H54 (cell line): ENCODE results near the gene UQCRQ.
A peak's percentile ranks its signal among the peaks of the same experiment; 100 is the strongest.

Source experiments
- DNase-seq: peaks from one replicate; pipeline ENCODE4 v3.0.0; 2011; ENCODE audit warnings: low spot score, mixed read lengths; ENCODE audit not compliant: insufficient read length
- FAIRE-seq: peaks from 3 replicates; lab custom pipeline; 2011; peaks lifted over from hg19 to GRCh38; lab: Jason Lieb, UNC
- POLR2A ChIP-seq: IDR thresholded peaks from 2 replicates; pipeline ENCODE4 v1.6.1; 2011; ENCODE audit warnings: low read depth, mild to moderate bottlenecking, low read length

Gene UQCRQ

DNA sequence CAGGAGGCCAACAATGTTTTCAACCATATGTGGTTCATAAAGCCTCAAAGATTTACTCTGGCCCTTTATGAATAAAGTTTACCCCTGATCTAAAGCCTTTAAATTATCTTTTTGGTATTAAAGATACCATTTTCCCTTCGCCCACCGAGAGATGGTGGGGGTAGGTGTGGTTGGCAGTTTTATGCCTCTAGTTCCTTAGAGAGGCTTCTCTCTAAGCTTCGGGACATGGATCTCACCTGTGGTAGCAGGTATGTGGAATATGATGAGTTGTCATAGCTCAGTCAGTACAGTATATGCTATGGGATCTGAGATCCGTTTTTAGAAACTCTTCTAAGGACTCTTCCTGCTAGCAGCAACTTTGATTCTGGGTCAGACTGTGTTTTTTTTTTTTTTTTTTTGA, 2.3 kb downstream of the UQCRQ start:
- FAIRE-seq (no peak), DNase-seq (no peak)
- TF ChIP-seq POLR2A, result no peak

DNA sequence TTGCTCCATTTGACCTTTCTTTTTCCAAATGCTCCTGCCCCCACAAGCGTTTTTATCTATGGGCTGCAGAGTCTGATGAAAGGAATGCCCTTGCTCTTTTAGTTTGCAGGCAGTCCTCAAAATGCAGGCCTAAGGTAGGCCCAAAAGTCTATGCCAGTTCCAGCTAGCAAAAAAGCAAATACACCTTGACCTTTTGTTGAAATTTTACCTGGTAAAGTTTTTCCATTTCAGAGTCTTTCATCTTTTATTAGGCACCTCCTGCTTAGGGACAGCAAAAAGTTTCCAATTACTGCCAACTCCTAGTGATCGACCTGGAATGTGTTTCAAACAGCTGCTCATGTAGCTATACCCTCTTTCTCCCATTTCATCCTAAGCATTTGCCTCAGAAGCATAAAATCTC, 4.4 kb downstream of the UQCRQ start:
- no peak for TF ChIP-seq POLR2A
- FAIRE-seq (no peak), DNase-seq (no peak)

DNA sequence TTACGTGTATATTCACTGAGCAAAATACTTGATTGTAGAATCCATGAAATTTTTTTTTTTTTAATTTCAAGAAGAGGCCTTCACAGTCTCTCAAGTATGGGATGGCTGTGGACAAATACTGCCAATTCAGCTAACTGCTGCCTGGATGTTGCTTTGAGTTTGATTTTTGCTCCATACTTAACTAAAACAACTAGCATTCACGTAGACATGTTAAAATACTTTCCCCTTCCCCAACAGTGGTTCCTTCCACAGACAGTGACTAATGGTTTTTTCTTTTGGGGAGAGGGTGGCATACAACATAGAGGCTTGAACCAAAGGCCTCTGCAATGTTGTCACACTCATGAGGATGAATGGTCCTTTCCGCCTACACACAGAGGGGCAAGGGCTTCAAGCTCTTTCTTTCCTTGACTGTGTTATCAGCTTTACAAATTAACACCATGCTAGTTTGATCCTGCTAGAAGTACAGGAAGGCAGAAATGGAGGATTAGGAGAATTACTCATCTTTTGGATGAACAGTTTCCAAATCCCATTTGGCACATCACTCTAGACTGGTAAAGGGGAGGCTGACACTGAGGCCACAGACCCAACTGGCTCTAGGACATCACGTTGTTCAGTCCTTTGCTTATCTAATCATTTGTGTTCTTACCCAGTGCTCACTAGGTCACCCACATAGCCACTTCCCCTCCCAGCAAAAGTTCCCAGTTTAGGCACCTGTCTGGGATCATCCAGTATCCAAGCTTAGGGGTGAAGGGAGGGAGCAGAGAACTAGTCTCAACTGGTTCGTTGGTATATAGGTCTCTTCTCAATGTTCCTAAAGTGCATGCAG, 5.2 kb downstream of the UQCRQ start:
- DNase-seq (no peak), FAIRE-seq (no peak)
- no peak for TF ChIP-seq POLR2A

DNA sequence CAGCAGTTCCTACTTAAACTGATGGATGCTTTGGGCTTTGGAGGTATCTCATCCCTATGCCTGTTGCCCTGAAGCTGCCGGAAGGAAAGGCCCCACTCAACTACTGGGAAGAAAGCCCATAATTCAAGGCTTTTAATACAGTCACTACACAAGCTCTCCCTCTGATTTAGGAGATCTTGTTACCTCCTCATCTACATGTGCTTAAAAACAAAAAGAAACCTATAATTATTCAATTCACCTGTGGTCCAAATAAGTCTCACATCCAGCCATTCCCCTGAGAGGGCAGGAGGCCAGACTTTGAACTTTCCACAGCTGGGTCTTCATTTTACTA, 6.3 kb downstream of the UQCRQ start:
- DNase-seq (no peak), FAIRE-seq (no peak)
- no peak for TF ChIP-seq POLR2A

DNA sequence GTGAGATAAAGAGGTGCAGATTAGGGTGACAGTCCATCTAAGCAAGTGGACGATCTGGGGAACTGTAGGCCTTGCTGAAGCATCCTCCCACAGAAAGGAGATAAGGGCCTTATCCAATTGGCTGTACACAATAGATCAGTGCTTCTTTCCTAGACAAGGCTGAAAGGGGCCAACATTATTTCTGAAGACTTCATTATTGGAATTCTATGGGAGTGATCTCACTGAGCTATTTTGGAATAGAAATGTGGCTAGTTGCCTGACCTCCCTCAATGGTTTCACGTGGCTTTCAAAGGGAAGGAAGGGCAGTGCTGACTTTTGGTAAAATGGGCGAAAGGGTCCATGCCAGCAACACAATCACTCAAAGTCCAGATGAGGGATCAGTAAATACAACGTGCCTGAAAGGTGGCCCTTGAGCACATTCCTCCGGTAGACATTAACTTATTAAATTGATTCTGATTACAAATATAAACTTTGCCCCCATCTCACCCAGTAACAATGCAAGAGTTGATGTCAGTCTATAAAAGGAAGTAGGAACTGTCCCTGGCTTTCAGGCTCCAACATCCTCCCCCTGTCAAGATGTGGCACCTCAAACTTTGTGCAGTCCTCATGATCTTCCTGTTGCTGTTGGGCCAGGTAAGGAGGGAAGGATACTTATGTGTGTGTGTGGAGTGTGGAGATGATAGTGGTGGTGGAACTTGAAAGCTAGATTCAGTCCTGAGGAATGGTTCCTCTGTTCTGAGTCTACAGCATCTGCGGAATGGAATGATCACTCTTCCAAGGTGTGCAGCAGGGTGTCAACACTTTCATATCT, 6.9 kb downstream of the UQCRQ start, which contains the start of gene LEAP2:
Gene LEAP2 (plus strand): TSS at position 550 of the 811 bp plus-strand sequence. CDS start 27 bp downstream, at position 577.
- TF ChIP-seq POLR2A, result no peak
- FAIRE-seq (no peak), DNase-seq (no peak)

DNA sequence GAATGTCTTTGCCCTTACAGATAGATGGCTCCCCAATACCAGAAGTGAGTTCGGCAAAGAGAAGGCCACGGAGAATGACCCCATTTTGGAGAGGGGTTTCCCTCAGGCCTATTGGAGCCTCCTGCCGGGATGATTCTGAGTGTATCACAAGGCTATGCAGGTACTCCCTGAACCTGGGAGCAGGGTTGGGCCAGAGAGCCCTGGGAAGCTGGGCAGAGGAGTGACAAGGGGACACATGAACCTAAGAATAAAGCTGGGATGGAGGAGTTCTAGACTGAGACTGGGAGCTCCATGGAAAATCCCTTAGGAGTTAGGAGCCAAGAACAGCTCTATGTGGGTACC, 7.5 kb downstream of the UQCRQ start:
- FAIRE-seq (no peak), DNase-seq (no peak)
- TF ChIP-seq POLR2A, result no peak

DNA sequence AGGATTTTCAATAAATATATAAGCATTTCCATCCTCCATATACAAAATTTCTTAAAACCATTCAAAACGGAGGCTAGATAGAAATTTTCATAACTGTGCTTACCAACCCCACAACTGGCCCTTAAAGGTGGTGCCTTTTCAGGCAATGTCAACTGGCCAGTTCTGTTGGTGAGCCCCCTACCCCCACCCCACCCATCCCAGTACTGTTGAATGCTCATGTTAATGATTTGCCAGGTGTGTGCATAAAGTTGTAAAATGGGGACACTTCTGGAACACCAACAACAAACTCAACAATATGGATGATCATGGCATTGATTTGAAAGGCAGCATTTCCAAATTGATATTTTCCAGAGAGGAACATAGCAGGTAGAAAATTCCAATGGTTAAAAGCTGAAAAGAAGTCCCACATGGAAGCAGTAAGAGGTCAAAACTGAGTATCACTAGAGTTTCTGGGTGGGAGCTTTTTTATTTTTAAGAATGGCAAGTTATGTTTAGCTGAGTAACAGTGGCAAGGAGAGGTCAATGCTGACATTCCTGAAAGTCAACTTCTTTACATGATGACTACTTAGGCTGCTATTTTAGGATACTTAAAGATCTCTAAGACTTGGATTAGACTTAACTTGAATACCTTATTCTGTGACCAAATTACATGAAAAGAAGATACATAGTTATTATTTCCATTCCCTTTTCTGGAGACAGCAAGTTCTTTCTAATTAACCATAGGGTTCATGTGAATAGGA, 9.7 kb downstream of the UQCRQ start:
- FAIRE-seq (no peak), DNase-seq (no peak)
- TF ChIP-seq POLR2A, result no peak

DNA sequence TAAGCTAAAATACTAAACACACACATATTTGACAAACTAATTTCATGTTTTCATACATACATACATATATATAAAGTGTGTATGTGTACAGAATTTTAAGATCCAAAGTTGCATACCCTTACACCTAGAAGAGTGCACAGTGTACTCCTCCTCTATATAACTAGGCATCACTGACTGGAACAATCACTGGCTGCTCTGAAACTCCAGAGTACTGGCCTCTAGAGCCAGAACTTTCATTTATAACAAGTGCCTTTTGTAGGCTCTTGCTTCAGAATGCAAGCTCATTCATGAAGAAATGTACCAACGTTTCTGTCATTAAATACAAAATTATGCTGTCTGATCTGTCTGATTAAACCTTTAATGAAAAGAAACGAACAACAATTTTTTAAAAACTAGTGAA, 11.0 kb downstream of the UQCRQ start:
- DNase-seq, result no peak
- no peak for TF ChIP-seq POLR2A
- no peak for FAIRE-seq

DNA sequence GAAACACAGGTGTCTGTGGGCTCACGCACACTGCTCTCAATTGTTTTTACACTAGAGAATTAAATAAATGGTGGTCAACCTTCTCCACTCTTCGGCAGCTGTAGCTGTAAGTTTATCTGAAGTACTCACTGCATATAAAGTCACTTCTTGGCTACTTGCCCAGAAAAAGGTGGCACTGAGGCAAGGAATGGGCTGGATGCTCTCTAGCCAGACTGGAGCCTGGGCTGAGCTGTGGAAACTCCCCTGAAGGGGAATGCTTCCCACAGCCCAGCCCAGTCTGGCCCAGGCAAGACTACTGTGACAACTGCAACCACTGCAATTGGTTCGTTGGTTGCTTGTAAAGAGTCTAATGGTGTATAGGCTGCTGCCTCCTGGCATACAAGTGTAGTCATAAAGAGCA, 11.5 kb downstream of the UQCRQ start:
- FAIRE-seq, result no peak
- no peak for TF ChIP-seq POLR2A

DNA sequence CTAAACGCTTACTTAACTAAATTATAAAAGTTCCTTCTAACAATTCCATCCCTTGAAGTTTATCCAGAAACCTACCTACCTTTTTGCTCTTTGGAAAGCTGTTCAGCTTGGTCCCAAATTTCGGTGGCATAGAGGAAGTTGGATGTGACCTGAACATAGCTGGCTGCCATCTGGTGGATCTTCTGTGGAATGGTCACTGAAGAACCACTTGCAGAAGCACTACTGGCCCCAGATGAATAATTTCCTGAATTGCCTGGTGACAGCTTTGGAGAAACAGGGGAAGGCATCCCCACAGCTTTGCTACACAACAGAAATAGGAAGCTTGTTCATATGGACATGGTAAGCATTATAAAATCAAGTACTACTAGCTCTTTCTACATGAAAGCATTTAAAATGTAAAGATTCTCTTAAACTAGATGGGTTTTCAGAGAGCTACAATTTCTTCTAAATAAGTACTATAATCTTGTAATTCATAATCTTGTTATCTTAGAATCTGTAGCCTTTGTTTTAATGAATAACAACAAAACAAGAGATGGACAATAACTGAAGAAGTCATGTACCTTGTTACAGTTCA, 16.9 kb downstream of the UQCRQ start:
- peak; percentile 16 for DNase-seq
- TF ChIP-seq POLR2A, result no peak
- FAIRE-seq, result peak; percentile 93

More for the DNA sequence above, 11.5 kb downstream of the UQCRQ start:
- no peak for DNase-seq

DNA sequence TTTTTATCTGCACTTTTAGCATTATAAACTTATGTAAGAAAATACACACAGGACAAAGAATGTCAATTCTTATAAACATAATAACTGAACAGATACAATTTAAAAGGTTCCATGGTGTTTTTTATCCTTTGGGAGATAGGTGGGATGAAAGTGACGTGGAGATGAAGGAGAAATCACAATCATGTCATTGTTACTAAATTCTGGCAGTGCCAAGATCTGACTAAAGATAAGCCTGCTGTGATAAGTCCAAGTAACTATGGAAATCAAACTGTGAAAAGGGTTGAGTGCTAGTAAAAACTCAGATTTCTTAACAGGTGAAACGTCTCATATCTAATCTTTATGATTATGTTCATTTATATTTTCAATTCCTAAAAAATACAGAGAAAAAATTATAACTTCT, 18.1 kb downstream of the UQCRQ start:
- TF ChIP-seq POLR2A, result no peak
- no peak for FAIRE-seq
- DNase-seq, result no peak

DNA sequence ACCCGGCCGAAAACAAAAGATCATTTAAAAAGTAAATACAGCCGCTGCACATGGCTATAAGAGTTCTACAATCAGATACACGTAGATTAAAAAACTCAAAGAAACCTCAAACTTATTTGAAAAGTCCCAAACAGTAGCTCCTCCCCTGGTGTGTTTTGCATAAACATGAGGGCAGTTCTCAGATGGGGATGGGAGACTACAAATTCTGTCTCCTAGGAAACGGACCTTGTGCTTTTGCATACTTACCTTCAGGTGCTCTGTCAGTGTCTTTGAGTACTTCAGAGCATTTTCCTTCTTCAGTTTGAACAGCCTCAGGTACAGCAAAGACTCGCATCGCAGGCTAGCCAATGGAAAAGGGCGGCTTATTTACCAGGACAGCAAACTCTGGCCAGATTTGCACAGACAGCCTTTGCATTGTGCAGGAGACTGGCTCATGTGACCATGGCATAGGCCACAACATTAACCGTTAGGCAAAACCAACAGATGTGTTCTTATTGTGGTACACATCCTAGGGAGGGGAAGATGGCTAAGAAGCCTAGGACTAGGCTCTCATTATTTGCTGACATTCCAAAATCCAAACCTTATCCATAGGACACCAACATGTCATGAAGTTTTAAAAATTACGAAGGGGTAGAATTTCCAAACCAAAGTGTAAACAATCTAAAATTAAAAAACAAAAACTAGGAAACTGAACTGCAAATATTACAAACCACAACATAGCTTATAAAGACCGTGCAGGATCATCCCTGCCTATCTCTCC, 19.8 kb downstream of the UQCRQ start:
- no peak for DNase-seq
- no peak for TF ChIP-seq POLR2A
- no peak for FAIRE-seq

DNA sequence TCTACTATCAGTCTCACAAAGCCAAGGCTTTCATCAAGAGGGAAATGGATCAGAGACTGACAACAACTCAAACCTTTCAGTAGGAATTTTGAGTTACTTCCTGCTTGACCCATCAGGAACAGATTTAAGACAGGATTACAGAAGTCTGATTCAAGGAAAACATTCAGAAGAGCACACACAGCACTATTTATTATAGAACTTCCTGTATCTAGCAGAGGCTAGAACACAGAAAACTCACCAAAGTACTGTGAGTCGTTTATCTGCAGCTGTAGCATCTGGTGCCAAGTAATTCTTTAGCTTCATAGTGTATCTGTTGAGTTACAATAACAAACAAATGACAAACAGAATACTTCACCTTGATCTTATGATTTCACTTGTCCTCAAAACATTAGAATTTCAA, 20.8 kb downstream of the UQCRQ start:
- DNase-seq (no peak), FAIRE-seq (peak; percentile 75)
- no peak for TF ChIP-seq POLR2A
